ENCODE data around the gene PLIN1.

DNA sequence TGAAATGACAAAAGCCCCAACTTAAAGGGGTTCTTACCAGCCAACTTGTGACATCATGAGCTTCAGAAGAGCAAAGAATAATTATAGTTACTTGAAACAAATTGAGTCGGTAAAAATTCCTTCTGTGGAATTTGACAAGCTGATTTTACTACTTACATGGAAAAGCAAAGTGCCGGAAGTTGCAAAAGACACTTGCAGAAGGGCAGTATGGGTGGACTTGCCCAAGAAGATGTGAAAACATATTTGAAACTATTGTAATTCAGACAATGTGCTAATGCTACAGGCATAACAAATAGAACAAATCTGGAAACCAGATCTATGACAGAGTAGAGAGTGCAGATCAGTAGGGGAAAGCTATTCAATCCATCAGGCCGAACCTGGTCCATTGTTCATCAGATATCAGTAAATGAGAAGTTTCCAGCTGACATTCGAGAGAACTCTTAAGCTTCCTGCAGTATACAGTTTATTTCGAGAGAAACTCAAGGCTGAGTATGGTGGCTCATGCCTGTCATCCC lies 21.4 kb downstream of the PLIN1 start:
- TF ChIP-seq, protein P1, sequence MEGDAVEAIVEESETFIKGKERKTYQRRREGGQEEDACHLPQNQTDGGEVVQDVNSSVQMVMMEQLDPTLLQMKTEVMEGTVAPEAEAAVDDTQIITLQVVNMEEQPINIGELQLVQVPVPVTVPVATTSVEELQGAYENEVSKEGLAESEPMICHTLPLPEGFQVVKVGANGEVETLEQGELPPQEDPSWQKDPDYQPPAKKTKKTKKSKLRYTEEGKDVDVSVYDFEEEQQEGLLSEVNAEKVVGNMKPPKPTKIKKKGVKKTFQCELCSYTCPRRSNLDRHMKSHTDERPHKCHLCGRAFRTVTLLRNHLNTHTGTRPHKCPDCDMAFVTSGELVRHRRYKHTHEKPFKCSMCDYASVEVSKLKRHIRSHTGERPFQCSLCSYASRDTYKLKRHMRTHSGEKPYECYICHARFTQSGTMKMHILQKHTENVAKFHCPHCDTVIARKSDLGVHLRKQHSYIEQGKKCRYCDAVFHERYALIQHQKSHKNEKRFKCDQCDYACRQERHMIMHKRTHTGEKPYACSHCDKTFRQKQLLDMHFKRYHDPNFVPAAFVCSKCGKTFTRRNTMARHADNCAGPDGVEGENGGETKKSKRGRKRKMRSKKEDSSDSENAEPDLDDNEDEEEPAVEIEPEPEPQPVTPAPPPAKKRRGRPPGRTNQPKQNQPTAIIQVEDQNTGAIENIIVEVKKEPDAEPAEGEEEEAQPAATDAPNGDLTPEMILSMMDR (IDR thresholded peaks at IDR 0.05 in 2 of 3, conservative IDR thresholded peaks at IDR 0.05 in 1 of 3; ENCODE audit: borderline replicate concordance in 1 of 3, insufficient read depth in 1 of 3, low read depth in 2 of 3, low read length in 2 of 3), result no peak
- TF ChIP-seq, protein P2, sequence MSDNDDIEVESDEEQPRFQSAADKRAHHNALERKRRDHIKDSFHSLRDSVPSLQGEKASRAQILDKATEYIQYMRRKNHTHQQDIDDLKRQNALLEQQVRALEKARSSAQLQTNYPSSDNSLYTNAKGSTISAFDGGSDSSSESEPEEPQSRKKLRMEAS (IDR thresholded peaks at IDR 0.05), result no peak
- TF ChIP-seq FOSL1 (IDR thresholded peaks at IDR 0.05; ENCODE audit: low read depth) (no peak), RAD21 (IDR thresholded peaks at IDR 0.05; ENCODE audit: low read depth) (no peak), POLR2A (IDR thresholded peaks at IDR 0.05; ENCODE audit: borderline replicate concordance, extremely low read depth, insufficient read depth, insufficient read length) (no peak), EZH2 (IDR thresholded peaks at IDR 0.05) (no peak), POLR2AphosphoS5 (IDR thresholded peaks at IDR 0.05; ENCODE audit: low read depth, low read length) (no peak)
- TF ChIP-seq, protein P3, sequence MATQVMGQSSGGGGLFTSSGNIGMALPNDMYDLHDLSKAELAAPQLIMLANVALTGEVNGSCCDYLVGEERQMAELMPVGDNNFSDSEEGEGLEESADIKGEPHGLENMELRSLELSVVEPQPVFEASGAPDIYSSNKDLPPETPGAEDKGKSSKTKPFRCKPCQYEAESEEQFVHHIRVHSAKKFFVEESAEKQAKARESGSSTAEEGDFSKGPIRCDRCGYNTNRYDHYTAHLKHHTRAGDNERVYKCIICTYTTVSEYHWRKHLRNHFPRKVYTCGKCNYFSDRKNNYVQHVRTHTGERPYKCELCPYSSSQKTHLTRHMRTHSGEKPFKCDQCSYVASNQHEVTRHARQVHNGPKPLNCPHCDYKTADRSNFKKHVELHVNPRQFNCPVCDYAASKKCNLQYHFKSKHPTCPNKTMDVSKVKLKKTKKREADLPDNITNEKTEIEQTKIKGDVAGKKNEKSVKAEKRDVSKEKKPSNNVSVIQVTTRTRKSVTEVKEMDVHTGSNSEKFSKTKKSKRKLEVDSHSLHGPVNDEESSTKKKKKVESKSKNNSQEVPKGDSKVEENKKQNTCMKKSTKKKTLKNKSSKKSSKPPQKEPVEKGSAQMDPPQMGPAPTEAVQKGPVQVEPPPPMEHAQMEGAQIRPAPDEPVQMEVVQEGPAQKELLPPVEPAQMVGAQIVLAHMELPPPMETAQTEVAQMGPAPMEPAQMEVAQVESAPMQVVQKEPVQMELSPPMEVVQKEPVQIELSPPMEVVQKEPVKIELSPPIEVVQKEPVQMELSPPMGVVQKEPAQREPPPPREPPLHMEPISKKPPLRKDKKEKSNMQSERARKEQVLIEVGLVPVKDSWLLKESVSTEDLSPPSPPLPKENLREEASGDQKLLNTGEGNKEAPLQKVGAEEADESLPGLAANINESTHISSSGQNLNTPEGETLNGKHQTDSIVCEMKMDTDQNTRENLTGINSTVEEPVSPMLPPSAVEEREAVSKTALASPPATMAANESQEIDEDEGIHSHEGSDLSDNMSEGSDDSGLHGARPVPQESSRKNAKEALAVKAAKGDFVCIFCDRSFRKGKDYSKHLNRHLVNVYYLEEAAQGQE (IDR thresholded peaks at IDR 0.05; ENCODE audit: low read depth), result no peak
